NCI-H1694 treated with DMSO at 0.1 percent for 48 hours (cell line): ENCODE measurements around the gene BRWD1.

ENCODE experiments used
- DNase-seq: peaks from one replicate; lab custom pipeline; 2025; lab: John Stamatoyannopoulos, UW

BRWD1 gene

DNA sequence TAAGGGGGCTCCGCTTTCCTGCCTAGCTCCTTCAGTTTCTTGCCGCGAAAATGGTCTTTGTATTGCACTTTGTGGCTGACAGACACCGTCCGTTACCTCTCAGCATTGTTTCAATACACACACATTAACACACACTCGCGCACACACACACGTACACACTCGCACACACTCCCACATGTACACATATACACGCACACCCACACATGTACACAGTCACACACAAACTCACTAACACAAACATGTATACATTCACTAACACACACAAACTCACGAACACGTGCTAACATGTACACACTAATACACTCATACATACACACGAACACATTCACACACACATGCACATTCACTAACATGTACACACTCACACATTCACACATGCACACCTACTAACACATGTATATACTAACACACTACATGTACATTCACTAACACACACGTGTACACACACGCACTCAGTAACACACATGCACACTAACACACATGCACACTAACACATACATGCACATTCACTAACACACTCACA, 179.1 kb downstream of the BRWD1 start:
- no peak for DNase-seq
